Astrocyte (in vitro differentiated cells and primary cell): ENCODE measurements around the gene TSPAN32. TPM values are rescaled to one million over a fixed set of nuclear protein-coding genes. Genes with fewer than 3 reads are reported as not detected.

Experiments used
- DNase-seq: peaks from one replicate; pipeline ENCODE4 v3.0.0-alpha.2; 2010; ENCODE audit warnings: low read depth
- FAIRE-seq: peaks from 2 replicates; lab custom pipeline; 2011; peaks lifted over from hg19 to GRCh38; lab: Jason Lieb, UNC
- H2AFZ ChIP-seq: 2 replicates; pipeline ENCODE4 v1.6.0; 2012; ENCODE audit warnings: low read depth, low read length, inconsistent platforms
- H3K27ac ChIP-seq: 2 replicates; pipeline ENCODE4 v1.5.1; 2011; ENCODE audit warnings: low read depth, low read length, inconsistent platforms
- H3K27me3 ChIP-seq: 2 replicates; pipeline ENCODE4 v1.6.0; 2011; ENCODE audit warnings: low read length, inconsistent platforms; ENCODE audit not compliant: insufficient read depth
- H3K36me3 ChIP-seq: 2 replicates; pipeline ENCODE4 v1.5.1; 2011; ENCODE audit warnings: low read length, inconsistent platforms; ENCODE audit not compliant: insufficient read depth
- H3K4me1 ChIP-seq: 2 replicates; pipeline ENCODE4 v1.5.1; 2011; ENCODE audit warnings: low read length, inconsistent platforms; ENCODE audit not compliant: insufficient read depth
- H3K4me2 ChIP-seq: 2 replicates; pipeline ENCODE4 v1.6.0; 2012; ENCODE audit warnings: low read length, inconsistent platforms
- H3K4me3 ChIP-seq: 2 replicates; pipeline ENCODE4 v1.5.1; 2011; ENCODE audit warnings: low read depth, mild to moderate bottlenecking, low read length, inconsistent platforms; ENCODE audit not compliant: insufficient read depth
- H3K79me2 ChIP-seq: 2 replicates; pipeline ENCODE4 v1.6.0; 2012; ENCODE audit warnings: mild to moderate bottlenecking, low read length, inconsistent platforms; ENCODE audit not compliant: insufficient read depth
- H3K9ac ChIP-seq: 2 replicates; pipeline ENCODE4 v1.6.0; 2012; ENCODE audit warnings: mild to moderate bottlenecking, low read length, inconsistent platforms
- H3K9me3 ChIP-seq: 2 replicates; pipeline ENCODE4 v1.5.1; 2012; ENCODE audit warnings: low read depth, mild to moderate bottlenecking, low read length, inconsistent platforms; ENCODE audit not compliant: insufficient read depth
- H4K20me1 ChIP-seq: 2 replicates; pipeline ENCODE4 v1.6.0; 2012; ENCODE audit warnings: low read length, inconsistent platforms; ENCODE audit not compliant: insufficient read depth
- H3K27ac Mint-ChIP-seq: one replicate; pipeline ENCODE4 v1.8.0; 2021; ENCODE audit warnings: mild to moderate bottlenecking, mixed read lengths; ENCODE audit not compliant: unreplicated experiment
- H3K27me3 Mint-ChIP-seq: one replicate; pipeline ENCODE4 v1.8.0; 2021; ENCODE audit warnings: low read depth, mixed read lengths; ENCODE audit not compliant: unreplicated experiment
- H3K36me3 Mint-ChIP-seq: one replicate; pipeline ENCODE4 v1.8.0; 2021; ENCODE audit warnings: low read depth, mixed read lengths; ENCODE audit not compliant: unreplicated experiment
- H3K4me1 Mint-ChIP-seq: one replicate; pipeline ENCODE4 v1.8.0; 2021; ENCODE audit warnings: low read depth, mixed read lengths; ENCODE audit not compliant: unreplicated experiment
- H3K4me3 Mint-ChIP-seq: one replicate; pipeline ENCODE4 v1.8.0; 2021; ENCODE audit warnings: mild to moderate bottlenecking, moderate library complexity, mixed read lengths; ENCODE audit not compliant: unreplicated experiment
- H3K9me3 Mint-ChIP-seq: one replicate; pipeline ENCODE4 v1.8.0; 2021; ENCODE audit warnings: mild to moderate bottlenecking, mixed read lengths; ENCODE audit not compliant: unreplicated experiment
- CTCF ChIP-seq: IDR thresholded peaks from 2 replicates; pipeline ENCODE4 v1.5.1; 2011; ENCODE audit warnings: low read depth, mild to moderate bottlenecking, inconsistent platforms, low read length, moderate library complexity; ENCODE audit not compliant: insufficient read depth
- EZH2 ChIP-seq: IDR thresholded peaks from 2 replicates; pipeline ENCODE4 v1.6.1; 2012; ENCODE audit warnings: mild to moderate bottlenecking, low read length, inconsistent platforms; ENCODE audit not compliant: insufficient read depth
- total RNA-seq: library from RNA; stranded (reverse); gene quantifications from 2 replicates; pipeline ENCODE4 v1.2.1, GENCODE V29; 2021

The TSPAN32 gene
- total RNA-seq, 1 donor from 2014 or later: not detected

- no peak for FAIRE-seq
- no peaks in the 10 kb centered on the region for H3K36me3 Mint-ChIP-seq
Measured at GRCh38 chr11:2298795-2299761, 2.7 kb upstream of the TSPAN32 start.

GRCh38 chr11:2299773-2300172 is 2.0 kb upstream of the TSPAN32 start:
- Histone ChIP-seq H3K4me3 (no peak overlapping the region), H3K4me2 (no peak overlapping the region), H3K9me3 (no peaks in the 10 kb centered on the region), H3K36me3 (no peaks in the 10 kb centered on the region), H3K79me2 (no peaks in the 10 kb centered on the region), H4K20me1 (no peaks in the 10 kb centered on the region), H3K9ac (no peak overlapping the region), H3K27me3 (peaks cover 3% of the 10 kb centered on the region), H2AFZ (no peak overlapping the region), H3K4me1 (no peaks in the 10 kb centered on the region), H3K27ac (no peak overlapping the region)
- Mint-ChIP-seq H3K36me3 (no peaks in the 10 kb centered on the region), H3K9me3 (peaks cover 2% of the 10 kb centered on the region), H3K4me1 (peaks cover 3% of the 10 kb centered on the region), H3K4me3 (no peak overlapping the region), H3K27ac (no peak overlapping the region), H3K27me3 (peaks cover 28% of the 10 kb centered on the region)
- TF ChIP-seq EZH2 (no peak), CTCF (no peak)
- no peak for FAIRE-seq
- no peak for DNase-seq

More at GRCh38 chr11:2298795-2299761, 2.7 kb upstream of the TSPAN32 start:
- Histone ChIP-seq H3K9ac (no peak overlapping the region), H3K9me3 (no peaks in the 10 kb centered on the region), H3K27ac (no peak overlapping the region), H3K79me2 (no peaks in the 10 kb centered on the region), H3K27me3 (peaks cover 3% of the 10 kb centered on the region), H3K4me3 (no peak overlapping the region), H4K20me1 (no peaks in the 10 kb centered on the region), H2AFZ (no peak overlapping the region), H3K4me2 (no peak overlapping the region), H3K4me1 (no peaks in the 10 kb centered on the region), H3K36me3 (no peaks in the 10 kb centered on the region)
- Mint-ChIP-seq H3K9me3 (peaks cover 6% of the 10 kb centered on the region), H3K4me3 (no peak overlapping the region), H3K27ac (no peak overlapping the region), H3K27me3 (peaks cover 35% of the 10 kb centered on the region), H3K4me1 (peaks cover 3% of the 10 kb centered on the region)
- TF ChIP-seq CTCF (no peak), EZH2 (no peak)
- DNase-seq: no peak
